H1 (cell line): ENCODE results near the gene PRPF6. TPM values are rescaled to one million over a fixed set of nuclear protein-coding genes. Genes with fewer than 3 reads are reported as not detected.

ENCODE experiments used
- CTCF ChIA-PET: fragments of 300-600 bp; sonication (Branson Sonifier 250); formaldehyde crosslinking; loops from one replicate; lab custom pipeline; 2021; ENCODE audit not compliant: partially characterized antibody; lab: Charles Lee
- POLR2A ChIA-PET: fragments of 300-600 bp; sonication (Branson Sonifier 250); formaldehyde crosslinking; loops from one replicate; lab custom pipeline; 2021; ENCODE audit warnings: inconsistent platforms; ENCODE audit not compliant: partially characterized antibody; lab: Charles Lee
- DNase-seq, 2 experiments: peaks; one replicate each; pipeline versions ENCODE4 v3.0.0 to v3.0.0-alpha.2; 2010 to 2022; ENCODE audit warnings: low spot score in 2 of 2, low read depth in 1 of 2, mixed read lengths in 1 of 2
- FAIRE-seq: peaks from 2 replicates; lab custom pipeline; 2011; peaks lifted over from hg19 to GRCh38; lab: Jason Lieb, UNC
- H2AFZ ChIP-seq: 2 replicates; pipeline ENCODE4 v1.8.1; 2012; ENCODE audit warnings: low read length, inconsistent platforms
- H2AK5ac ChIP-seq: 2 replicates; pipeline ENCODE4 v1.6.1; 2013; ENCODE audit warnings: low read depth, low read length
- H2BK120ac ChIP-seq: replicated peaks from 2 replicates; pipeline ENCODE3; 2013; ENCODE audit warnings: low read depth, low read length, inconsistent platforms
- H2BK12ac ChIP-seq: 2 replicates; pipeline ENCODE4 v1.6.1; 2013; ENCODE audit warnings: low read depth, low read length
- H2BK15ac ChIP-seq: 2 replicates; pipeline ENCODE4 v1.6.1; 2013; ENCODE audit warnings: low read length
- H2BK20ac ChIP-seq: 2 replicates; pipeline ENCODE4 v1.6.1; 2013; ENCODE audit warnings: low read length
- H2BK5ac ChIP-seq: 2 replicates; pipeline ENCODE4 v1.6.1; 2013; ENCODE audit warnings: low read depth, low read length
- H3K14ac ChIP-seq: 2 replicates; pipeline ENCODE4 v1.6.1; 2013; ENCODE audit warnings: inconsistent platforms; ENCODE audit not compliant: insufficient read length
- H3K18ac ChIP-seq: 2 replicates; pipeline ENCODE4 v1.6.1; 2013; ENCODE audit warnings: low read length; ENCODE audit errors: extremely low read depth
- H3K23ac ChIP-seq: 2 replicates; pipeline ENCODE4 v1.6.1; 2013; ENCODE audit warnings: inconsistent platforms; ENCODE audit not compliant: insufficient read length
- H3K23me2 ChIP-seq: 2 replicates; pipeline ENCODE4 v1.6.1; 2013; ENCODE audit warnings: low read depth, low read length
- H3K27ac ChIP-seq: 2 replicates; pipeline ENCODE4 v1.6.1; 2011; ENCODE audit warnings: low read depth, low read length, inconsistent platforms
- H3K27me3 ChIP-seq, 4 experiments: replicated peaks in 1 of 4; 1 replicate in 1 of 4; 2 replicates in 3 of 4; pipeline versions ENCODE4 v1.6.1 to v1.8.1; 2011 to 2013; ENCODE audit warnings: low read length in 3 of 4, mild to moderate bottlenecking in 3 of 4, inconsistent platforms in 2 of 4, mixed read lengths in 2 of 4, moderate library complexity in 1 of 4; ENCODE audit not compliant: control insufficient read depth in 3 of 4, insufficient read depth in 3 of 4; ENCODE audit errors: extremely low read depth in 1 of 4
- H3K36me3 ChIP-seq, 4 experiments: 2 replicates each; pipeline versions ENCODE4 v1.6.1 to v1.8.1; 2011 to 2013; ENCODE audit warnings: mild to moderate bottlenecking in 4 of 4, low read length in 3 of 4, moderate library complexity in 2 of 4, control low read depth in 1 of 4, inconsistent platforms in 1 of 4; ENCODE audit not compliant: insufficient read depth in 4 of 4, control insufficient read depth in 2 of 4
- H3K4ac ChIP-seq: replicated peaks from 2 replicates; pipeline ENCODE3; 2013; ENCODE audit warnings: low read length, low read depth, mixed read lengths, inconsistent platforms; ENCODE audit not compliant: insufficient read length
- H3K4me1 ChIP-seq, 4 experiments: replicated peaks in 1 of 4; 1 replicate in 1 of 4; 2 replicates in 3 of 4; pipeline versions ENCODE4 v1.6.1 to v1.8.1; 2011 to 2013; ENCODE audit warnings: low read length in 3 of 4, inconsistent platforms in 2 of 4, mixed read lengths in 1 of 4; ENCODE audit not compliant: insufficient read depth in 4 of 4, control insufficient read depth in 3 of 4
- H3K4me2 ChIP-seq, 2 experiments: 2 replicates each; pipeline versions ENCODE4 v1.6.1 to v1.8.1; 2011 to 2013; ENCODE audit warnings: low read depth in 2 of 2, low read length in 2 of 2, control low read depth in 1 of 2, inconsistent platforms in 1 of 2, mild to moderate bottlenecking in 1 of 2; ENCODE audit not compliant: insufficient read depth in 1 of 2
- H3K4me3 ChIP-seq, 4 experiments: fragments of 200-600, 300-600 bp in 1 of 4; sonication (generic), shearing (Covaris generic), sonication (Bioruptor Twin) in 1 of 4; 2 replicates each; pipeline versions ENCODE4 v1.5.1 to v1.8.1; 2011 to 2016; ENCODE audit warnings: low read length in 4 of 4, low read depth in 3 of 4, control low read depth in 2 of 4, inconsistent platforms in 2 of 4, mild to moderate bottlenecking in 2 of 4, mixed read lengths in 1 of 4, moderate library complexity in 1 of 4; ENCODE audit not compliant: insufficient read depth in 2 of 4; ENCODE audit errors: extremely low read depth in 1 of 4
- H3K56ac ChIP-seq: replicated peaks from 2 replicates; pipeline ENCODE3; 2013; ENCODE audit warnings: low read depth, mild to moderate bottlenecking, mixed read lengths, low read length, inconsistent platforms; ENCODE audit not compliant: insufficient read length
- H3K79me1 ChIP-seq: 2 replicates; pipeline ENCODE4 v1.6.1; 2013; ENCODE audit warnings: low read depth, low read length, control low read depth
- H3K79me2 ChIP-seq, 2 experiments: 2 replicates each; pipeline versions ENCODE4 v1.6.1 to v1.8.1; 2012 to 2013; ENCODE audit warnings: low read length in 2 of 2, mild to moderate bottlenecking in 2 of 2, inconsistent platforms in 1 of 2; ENCODE audit not compliant: insufficient read depth in 2 of 2, control insufficient read depth in 1 of 2
- H3K9ac ChIP-seq, 4 experiments: replicated peaks in 1 of 4; 1 replicate in 1 of 4; 2 replicates in 3 of 4; pipeline versions ENCODE4 v1.6.1 to v1.8.1; 2011 to 2013; ENCODE audit warnings: low read depth in 3 of 4, low read length in 3 of 4, control low read depth in 2 of 4, mild to moderate bottlenecking in 2 of 4, moderate library complexity in 2 of 4, inconsistent platforms in 1 of 4; ENCODE audit errors: extremely low read depth in 1 of 4
- H3K9me3 ChIP-seq, 2 experiments: 2 replicates each; pipeline versions ENCODE4 v1.6.1 to v1.8.1; 2012 to 2013; ENCODE audit warnings: mild to moderate bottlenecking in 2 of 2, moderate library complexity in 2 of 2, control low read depth in 1 of 2, inconsistent platforms in 1 of 2, low read depth in 1 of 2, low read length in 1 of 2, mixed read lengths in 1 of 2; ENCODE audit not compliant: insufficient read depth in 2 of 2
- H4K20me1 ChIP-seq, 2 experiments: replicated peaks in 1 of 2; 2 replicates each; pipeline versions ENCODE3 to v1.8.1; 2011 to 2013; ENCODE audit warnings: inconsistent platforms in 2 of 2, low read length in 2 of 2, mild to moderate bottlenecking in 1 of 2; ENCODE audit not compliant: insufficient read depth in 2 of 2, control insufficient read depth in 1 of 2
- H4K5ac ChIP-seq: 2 replicates; pipeline ENCODE4 v1.6.1; 2013; ENCODE audit warnings: low read length, low read depth, mixed read lengths, inconsistent platforms; ENCODE audit not compliant: insufficient read length
- H4K8ac ChIP-seq: 2 replicates; pipeline ENCODE4 v1.8.0; 2013; ENCODE audit warnings: mild to moderate bottlenecking, moderate library complexity, low read length, inconsistent platforms; ENCODE audit not compliant: insufficient read depth; ENCODE audit errors: extremely low read depth
- H4K91ac ChIP-seq: replicated peaks from 2 replicates; pipeline ENCODE3; 2013; ENCODE audit warnings: low read length, mixed read lengths, inconsistent platforms; ENCODE audit not compliant: insufficient read length
- ASH2L ChIP-seq: fragments of 200-600, 300-600 bp; sonication (generic); IDR thresholded peaks from one replicate; pipeline ENCODE4 v1.7.1; 2017; ENCODE audit warnings: low read length
- CHD2 ChIP-seq: IDR thresholded peaks from 2 replicates; pipeline ENCODE4 v1.6.1; 2012; ENCODE audit warnings: low read length, improper control_type of control experiment
- WGBS, 2 experiments: shearing (Covaris generic) in 1 of 2; methylation state at CpG; one replicate each; pipeline versions ENCODE4 v1.1.6 to v1.1.7; 2013 to 2015; ENCODE audit warnings: low lambda C conversion rate in 2 of 2, mixed read lengths in 2 of 2, inconsistent platforms in 1 of 2, low coverage in 1 of 2, missing lambda C conversion rate in 1 of 2; ENCODE audit not compliant: insufficient replicate concordance in 2 of 2, insufficient coverage in 1 of 2, insufficient read length in 1 of 2; ENCODE audit errors: extremely low coverage in 1 of 2, missing lambda C conversion rate in 1 of 2; 5-methylcytosine and 5-hydroxymethylcytosine counted together
- polyA plus RNA-seq, 7 experiments: library from polyadenylated mRNA; depleted of rRNA in 3 of 7; stranded (reverse) in 5 of 7; unstranded in 2 of 7; fragments of >200 nt in 5 of 7; fragments of 200-250 nt in 2 of 7; gene quantifications; 1 replicate in 5 of 7; 2 replicates in 1 of 7; 4 replicates in 1 of 7; pipeline versions ENCODE4 v1.2.1 to v1.2.3, GENCODE V29; 2011 to 2013; ENCODE audit warnings: missing spikeins in 2 of 7, mixed read lengths in 2 of 7
- total RNA-seq: library from RNA; stranded (reverse); fragmentation: NEBNext Ultra II Directional; extraction: Animal tissue kit (Norgen Biotek cat#: 25700); gene quantifications from 2 replicates; pipeline ENCODE4 v1.2.1, GENCODE V29; 2021

The PRPF6 gene
- total and polyA plus RNA-seq, 2 of the 8 experiments (the other 6 are each of a cell fraction or from before 2014, with no cell fraction given): 27.9 to 76.9 TPM

- DNase-seq: no peak
- 61% methylated on average over 46 of the region's 58 CpGs; no CpG with 5 or more reads in 1 of the 2 experiments for WGBS, 2 experiments
- Histone ChIP-seq H3K79me1 (no peaks in the 10 kb centered on the region), H3K9ac (peak overlapping the region in 3 of 4 experiments; percentile 5 to 51 (median 45); a peak in 5 of 7 replicates), H3K4ac (no peak overlapping the region), H2AFZ (no peak overlapping the region), H3K79me2 (peaks cover 0 to 3% of the 10 kb centered on the region in 2 experiments; a peak in 1 of 4 replicates), H3K9me3 (no peaks in the 10 kb centered on the region), H4K8ac (peak overlapping the region; percentile 22), H3K14ac (no peak overlapping the region), H3K23ac (no peak overlapping the region), H2BK15ac (peak overlapping the region; percentile 46; the same call in 1 of the 2 replicates), H2BK12ac (peak overlapping the region; percentile 39; the same call in 1 of the 2 replicates), H3K56ac (no peak overlapping the region), H4K5ac (peak overlapping the region; percentile 45), H4K91ac (peak overlapping the region; percentile 68), H2BK120ac (no peak overlapping the region), H2AK5ac (no peak overlapping the region), H3K23me2 (peaks cover 12% of the 10 kb centered on the region), H3K27me3 (no peaks in the 10 kb centered on the region), H4K20me1 (peaks cover 4 to 25% of the 10 kb centered on the region in 2 experiments), H2BK20ac (no peak overlapping the region), H3K4me2 (peak overlapping the region; percentile 73 to 98), H3K36me3 (peaks cover 3 to 21% (median 14%) of the 10 kb centered on the region in 4 experiments; a peak in 5 of 8 replicates), H3K18ac (peak overlapping the region; percentile 93), H2BK5ac (peak overlapping the region; percentile 83), H3K4me1 (peaks cover 0 to 28% (median 13%) of the 10 kb centered on the region in 4 experiments; a peak in 6 of 7 replicates), H3K27ac (peak overlapping the region; percentile 71; the same call in 1 of the 2 replicates), H3K4me3 (peak overlapping the region; percentile 38 to 55 (median 44))
- ChIA-PET CTCF (interaction anchor here (0.6 to 5.4 kb wide), 7 partner anchors 11 to 166 kb away, joined by 3 to 28 read pairs (median 5); partner anchors contain the start of gene PRPF6), POLR2A (interaction anchor here (0.8 to 7.8 kb wide), 14 partner anchors 15 to 390 kb away, joined by 3 to 68 read pairs (median 3); partner anchors contain the start of genes OPRL1, SAMD10 and UCKL1)
- TF ChIP-seq CHD2 (no peak), ASH2L (peak; percentile 2)
- FAIRE-seq: no peak
Measured at GRCh38 chr20:63940472-63941266, 40.3 kb upstream of the PRPF6 start.
